ENCODE measurements around the gene KCNAB1.

Gene KCNAB1

GRCh38 chr3:156463123-156463522 lies 342.7 kb downstream of the KCNAB1 start:
- H4K20me1 ChIP-seq (ENCODE audit: low read depth, low read length) = no peaks in the 10 kb centered on the region
- H3K27ac ChIP-seq (ENCODE audit: low read depth, low read length) = no peak overlapping the region
- H3K9ac ChIP-seq (ENCODE audit: low read length) = no peak overlapping the region
- no peaks in the 10 kb centered on the region for H3F3A ChIP-seq (ENCODE audit: insufficient read depth)
- H3K27me3 ChIP-seq (ENCODE audit: low read length) = no peaks in the 10 kb centered on the region
- H3K9me3 ChIP-seq (ENCODE audit: insufficient read depth, low read length) = no peaks in the 10 kb centered on the region
- H2AFZ ChIP-seq (ENCODE audit: low read depth, low read length, severe bottlenecking) = no peak overlapping the region
- TF ChIP-seq EZH2phosphoT487 (conservative IDR thresholded peaks at IDR 0.05; ENCODE audit: low read length) = no peak
- no peak for TF ChIP-seq CTCF (IDR thresholded peaks at IDR 0.05; ENCODE audit: insufficient read depth, low read length, poor library complexity, severe bottlenecking)
- no peaks in the 10 kb centered on the region for H3K36me3 ChIP-seq (ENCODE audit: low read length)
- H3K4me3 ChIP-seq (ENCODE audit: insufficient read depth, low read length, poor library complexity, severe bottlenecking) = no peak overlapping the region
- no peaks in the 10 kb centered on the region for H3K79me2 ChIP-seq (ENCODE audit: insufficient read depth, low read length)
- no peaks in the 10 kb centered on the region for H3K9me2 ChIP-seq (replicated peaks; ENCODE audit: insufficient read depth, low read length)
- H3K4me2 ChIP-seq (ENCODE audit: low read depth, low read length, poor library complexity, severe bottlenecking) = no peak overlapping the region

GRCh38 chr3:156465194-156465593 lies 344.8 kb downstream of the KCNAB1 start:
- Histone ChIP-seq H3K27ac (ENCODE audit: low read depth, low read length) (no peak overlapping the region), H3K9me2 (replicated peaks; ENCODE audit: insufficient read depth, low read length) (no peaks in the 10 kb centered on the region), H4K20me1 (ENCODE audit: low read depth, low read length) (no peaks in the 10 kb centered on the region), H2AFZ (ENCODE audit: low read depth, low read length, severe bottlenecking) (no peak overlapping the region), H3K27me3 (ENCODE audit: low read length) (no peaks in the 10 kb centered on the region), H3K79me2 (ENCODE audit: insufficient read depth, low read length) (no peaks in the 10 kb centered on the region), H3F3A (ENCODE audit: insufficient read depth) (no peaks in the 10 kb centered on the region), H3K9me3 (ENCODE audit: insufficient read depth, low read length) (no peaks in the 10 kb centered on the region), H3K4me2 (ENCODE audit: low read depth, low read length, poor library complexity, severe bottlenecking) (no peak overlapping the region), H3K4me3 (ENCODE audit: insufficient read depth, low read length, poor library complexity, severe bottlenecking) (no peak overlapping the region), H3K9ac (ENCODE audit: low read length) (no peak overlapping the region), H3K36me3 (ENCODE audit: low read length) (no peaks in the 10 kb centered on the region)
- TF ChIP-seq EZH2phosphoT487 (conservative IDR thresholded peaks at IDR 0.05; ENCODE audit: low read length) (no peak), CTCF (IDR thresholded peaks at IDR 0.05; ENCODE audit: insufficient read depth, low read length, poor library complexity, severe bottlenecking) (no peak)

GRCh38 chr3:156469456-156469855 lies 349.1 kb downstream of the KCNAB1 start:
- H3K36me3 ChIP-seq (ENCODE audit: low read length) = no peaks in the 10 kb centered on the region

GRCh38 chr3:156471431-156471830 lies 351.1 kb downstream of the KCNAB1 start:
- TF ChIP-seq CTCF (IDR thresholded peaks at IDR 0.05; ENCODE audit: insufficient read depth, low read length, poor library complexity, severe bottlenecking) (no peak), EZH2phosphoT487 (conservative IDR thresholded peaks at IDR 0.05; ENCODE audit: low read length) (no peak)
- Histone ChIP-seq H3K27ac (ENCODE audit: low read depth, low read length) (no peak overlapping the region), H3K79me2 (ENCODE audit: insufficient read depth, low read length) (no peaks in the 10 kb centered on the region)

More at GRCh38 chr3:156469456-156469855, 349.1 kb downstream of the KCNAB1 start:
- H3K79me2 ChIP-seq (ENCODE audit: insufficient read depth, low read length) = no peaks in the 10 kb centered on the region
- no peaks in the 10 kb centered on the region for H4K20me1 ChIP-seq (ENCODE audit: low read depth, low read length)
- no peaks in the 10 kb centered on the region for H3K27me3 ChIP-seq (ENCODE audit: low read length)
- H3K4me2 ChIP-seq (ENCODE audit: low read depth, low read length, poor library complexity, severe bottlenecking) = no peak overlapping the region
- TF ChIP-seq EZH2phosphoT487 (conservative IDR thresholded peaks at IDR 0.05; ENCODE audit: low read length) = no peak
- no peak overlapping the region for H2AFZ ChIP-seq (ENCODE audit: low read depth, low read length, severe bottlenecking)
- no peaks in the 10 kb centered on the region for H3K9me2 ChIP-seq (replicated peaks; ENCODE audit: insufficient read depth, low read length)
- no peak overlapping the region for H3K27ac ChIP-seq (ENCODE audit: low read depth, low read length)
- no peaks in the 10 kb centered on the region for H3F3A ChIP-seq (ENCODE audit: insufficient read depth)
- no peak overlapping the region for H3K4me3 ChIP-seq (ENCODE audit: insufficient read depth, low read length, poor library complexity, severe bottlenecking)
- no peaks in the 10 kb centered on the region for H3K9me3 ChIP-seq (ENCODE audit: insufficient read depth, low read length)
- no peak overlapping the region for H3K9ac ChIP-seq (ENCODE audit: low read length)

More at GRCh38 chr3:156471431-156471830, 351.1 kb downstream of the KCNAB1 start:
- Histone ChIP-seq H3K36me3 (ENCODE audit: low read length) (no peaks in the 10 kb centered on the region), H3K9ac (ENCODE audit: low read length) (no peak overlapping the region), H3K9me3 (ENCODE audit: insufficient read depth, low read length) (no peaks in the 10 kb centered on the region), H4K20me1 (ENCODE audit: low read depth, low read length) (no peaks in the 10 kb centered on the region), H3K27me3 (ENCODE audit: low read length) (no peaks in the 10 kb centered on the region), H3K4me2 (ENCODE audit: low read depth, low read length, poor library complexity, severe bottlenecking) (no peak overlapping the region), H3K4me3 (ENCODE audit: insufficient read depth, low read length, poor library complexity, severe bottlenecking) (no peak overlapping the region), H3K9me2 (replicated peaks; ENCODE audit: insufficient read depth, low read length) (no peaks in the 10 kb centered on the region), H2AFZ (ENCODE audit: low read depth, low read length, severe bottlenecking) (no peak overlapping the region), H3F3A (ENCODE audit: insufficient read depth) (no peaks in the 10 kb centered on the region)
